ENCODE data around the gene RETNLB. TPM values are rescaled to one million over a fixed set of nuclear protein-coding genes. Genes with fewer than 3 reads are reported as not detected.

Gene RETNLB
- total and polyA plus RNA-seq, 11 donors, result not detected

DNA sequence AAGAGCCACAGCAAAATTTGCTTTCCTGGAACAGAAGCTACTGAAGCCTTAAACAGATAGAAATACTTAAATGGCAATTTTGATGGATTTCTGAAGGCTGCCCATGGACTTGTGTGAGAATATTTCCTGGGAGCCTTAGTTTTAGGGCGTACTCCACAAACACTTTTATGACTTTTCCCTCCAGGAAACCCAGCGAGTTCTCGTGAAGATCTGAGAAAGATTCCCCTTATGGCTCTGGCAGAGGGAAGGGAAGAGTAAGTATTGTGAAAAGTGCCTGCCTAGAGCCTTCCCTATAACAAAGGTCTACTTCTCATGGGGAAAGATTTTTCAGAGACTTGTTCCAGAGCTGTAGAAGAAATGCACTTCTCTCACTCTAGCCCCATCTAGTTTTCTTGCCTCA is 34.3 kb upstream of the RETNLB start:
- WGBS, 4 donors, result 46 to 68% (median 58%) methylated on average over 3 of the region's 3 CpGs
- Histone ChIP-seq H3K4me1 (no peaks in the 10 kb centered on the region), H3K27ac (no peak overlapping the region), H3K9me3 (peaks cover 0 to 14% (median 2%) of the 10 kb centered on the region in 12 donors), H3K4me3 (no peak overlapping the region), H3K27me3 (no peaks in the 10 kb centered on the region), H3K36me3 (no peaks in the 10 kb centered on the region)
- no peak for DNase-seq
- intact Hi-C loops (cut with DNase I), result no loop called here
- TF ChIP-seq POLR2A (IDR thresholded peaks at IDR 0.05) (no peak), CTCF (IDR thresholded peaks at IDR 0.05) (no peak)
- ATAC-seq, result no peak

GRCh38 chr3:108780235-108780634 is 23.0 kb upstream of the RETNLB start:
- H3K4me3 ChIP-seq, result no peak overlapping the region
- intact Hi-C loops (cut with DNase I), result no loop called here
- no peak overlapping the region for H3K27ac ChIP-seq
- no peaks in the 10 kb centered on the region for H3K4me1 ChIP-seq
- H3K36me3 ChIP-seq, result no peaks in the 10 kb centered on the region
- no peaks in the 10 kb centered on the region for H3K9me3 ChIP-seq
- TF ChIP-seq POLR2A (IDR thresholded peaks at IDR 0.05) (no peak), CTCF (IDR thresholded peaks at IDR 0.05) (no peak)
- DNase-seq (no peak), ATAC-seq (no peak)
- WGBS, 4 donors, result 65 to 69% (median 65%) methylated on average over 4 of the region's 4 CpGs
- no peaks in the 10 kb centered on the region for H3K27me3 ChIP-seq

DNA sequence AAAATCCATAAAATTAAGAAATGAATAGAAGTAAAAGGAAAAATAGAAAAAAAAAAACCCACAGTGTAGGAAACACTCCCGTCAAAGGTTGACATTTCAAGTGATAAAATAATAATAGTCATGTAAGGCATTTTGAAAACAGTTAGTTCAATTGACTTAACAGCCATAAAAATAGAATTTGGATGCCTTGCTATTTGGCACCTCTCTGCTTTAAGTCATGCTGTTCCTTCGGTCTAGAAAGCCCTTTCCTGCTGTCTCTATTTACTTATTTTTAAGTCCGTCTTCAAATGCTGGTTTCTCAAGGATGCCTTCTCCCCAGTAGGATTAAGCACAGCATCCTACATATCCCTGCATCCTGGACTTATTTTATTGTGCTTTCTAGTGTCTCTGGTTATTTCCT is 22.3 kb upstream of the RETNLB start:
- no peaks in the 10 kb centered on the region for H3K27me3 ChIP-seq
- H3K4me3 ChIP-seq, result no peak overlapping the region
- intact Hi-C loops (cut with DNase I), result no loop called here
- DNase-seq, result no peak
- H3K9me3 ChIP-seq, result no peaks in the 10 kb centered on the region
- H3K27ac ChIP-seq, result no peak overlapping the region
- H3K36me3 ChIP-seq, result no peaks in the 10 kb centered on the region
- no peak for TF ChIP-seq POLR2A (IDR thresholded peaks at IDR 0.05)
- no peak for TF ChIP-seq CTCF (IDR thresholded peaks at IDR 0.05)
- WGBS, 4 donors, result 82 to 88% (median 86%) methylated on average over 3 of the region's 3 CpGs
- ATAC-seq, result no peak
- H3K4me1 ChIP-seq, result no peaks in the 10 kb centered on the region

DNA sequence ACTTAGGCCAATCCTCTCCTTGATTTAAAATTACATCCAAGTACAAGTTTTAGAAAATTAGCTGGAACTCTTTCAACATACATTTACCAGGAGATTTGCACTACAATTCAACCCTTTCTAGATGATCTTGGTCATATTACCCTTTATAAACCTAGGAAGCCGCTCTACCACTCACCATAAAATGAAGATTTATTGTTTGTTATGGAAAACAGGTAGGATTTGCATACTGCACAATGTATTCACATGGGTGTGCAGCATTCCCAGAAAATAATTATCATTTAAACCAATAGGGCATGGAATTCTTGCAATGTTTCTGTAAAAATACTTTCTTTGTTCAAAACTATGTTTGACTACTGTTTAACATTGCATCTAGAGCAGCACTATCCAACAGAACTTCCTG is 18.4 kb upstream of the RETNLB start:
- Histone ChIP-seq H3K4me1 (no peaks in the 10 kb centered on the region), H3K27me3 (no peaks in the 10 kb centered on the region), H3K9me3 (no peaks in the 10 kb centered on the region), H3K36me3 (no peaks in the 10 kb centered on the region), H3K27ac (no peak overlapping the region), H3K4me3 (no peak overlapping the region)
- TF ChIP-seq POLR2A (IDR thresholded peaks at IDR 0.05), result no peak
- no peak for TF ChIP-seq CTCF (IDR thresholded peaks at IDR 0.05)
- no peak for DNase-seq
- ATAC-seq, result no peak
- 59 to 68% (median 65%) methylated on average over 1 of the region's 1 CpG for WGBS, 4 donors
- intact Hi-C loops (cut with DNase I), result no loop called here
